Fibroblast of lung (primary cell): ENCODE measurements around the gene LASP1NB.

Experiments used
- DNase-seq, 2 donors: peaks; one replicate each; pipeline versions ENCODE4 v3.0.0 to v3.0.0-alpha.2; 2010; ENCODE audit warnings: low read depth in 2 of 2
- H2AFZ ChIP-seq: 2 replicates; pipeline ENCODE4 v1.5.1; 2012; ENCODE audit warnings: low read length, control low read depth, inconsistent platforms
- H3K27ac ChIP-seq: 2 replicates; pipeline ENCODE4 v1.5.1; 2011; ENCODE audit warnings: low read length, control low read depth; ENCODE audit not compliant: insufficient read depth
- H3K27me3 ChIP-seq: 2 replicates; pipeline ENCODE4 v1.5.1; 2011; ENCODE audit warnings: mild to moderate bottlenecking, low read length; ENCODE audit not compliant: control insufficient read depth, insufficient read depth
- H3K36me3 ChIP-seq: 2 replicates; pipeline ENCODE4 v1.5.1; 2011; ENCODE audit warnings: low read length; ENCODE audit not compliant: control insufficient read depth, insufficient read depth
- H3K4me1 ChIP-seq: 2 replicates; pipeline ENCODE4 v1.5.1; 2011; ENCODE audit warnings: low read length; ENCODE audit not compliant: control insufficient read depth, insufficient read depth; ENCODE audit errors: extremely low read depth
- H3K4me2 ChIP-seq: 2 replicates; pipeline ENCODE4 v1.5.1; 2011; ENCODE audit warnings: low read length, control low read depth; ENCODE audit not compliant: insufficient read depth; ENCODE audit errors: extremely low read depth
- H3K4me3 ChIP-seq, 4 experiments: fragments of 200-600 bp in 1 of 4; sonication (generic) in 1 of 4; replicated peaks in 1 of 4; 2 replicates each; pipeline ENCODE4 v1.5.1; 2011 to 2016; ENCODE audit warnings: low read length in 4 of 4, low read depth in 3 of 4, mild to moderate bottlenecking in 3 of 4, control low read depth in 2 of 4, inconsistent platforms in 1 of 4, mixed read lengths in 1 of 4; ENCODE audit not compliant: insufficient read depth in 1 of 4; ENCODE audit errors: control extremely low read depth in 1 of 4
- H3K79me2 ChIP-seq: 2 replicates; pipeline ENCODE4 v1.5.1; 2012; ENCODE audit warnings: mild to moderate bottlenecking, low read length, inconsistent platforms; ENCODE audit not compliant: control insufficient read depth, insufficient read depth
- H3K9ac ChIP-seq: 2 replicates; pipeline ENCODE4 v1.5.1; 2011; ENCODE audit warnings: mild to moderate bottlenecking, low read length, control low read depth; ENCODE audit not compliant: insufficient read depth
- H3K9me3 ChIP-seq: 2 replicates; pipeline ENCODE4 v1.5.1; 2012; ENCODE audit warnings: low read depth, low read length; ENCODE audit not compliant: control insufficient read depth, insufficient read depth
- H4K20me1 ChIP-seq: 2 replicates; pipeline ENCODE4 v1.5.1; 2011; ENCODE audit warnings: low read length; ENCODE audit not compliant: control insufficient read depth, insufficient read depth; ENCODE audit errors: extremely low read depth
- EZH2 ChIP-seq: IDR thresholded peaks from 2 replicates; pipeline ENCODE4 v1.5.1; 2012; ENCODE audit warnings: low read length, control low read depth, mild to moderate bottlenecking; ENCODE audit errors: missing control alignments
- TF ChIP-seq, protein P1 (sequence below), 2 donors: IDR thresholded peaks in 1 of 2; conservative IDR thresholded peaks in 1 of 2; 1 replicate in 1 of 2; 2 replicates in 1 of 2; pipeline ENCODE4 v1.5.1; 2011 to 2012; ENCODE audit warnings: low read length in 2 of 2, control low read depth in 1 of 2, inconsistent platforms in 1 of 2, low read depth in 1 of 2, mild to moderate bottlenecking in 1 of 2

LASP1NB gene

DNA sequence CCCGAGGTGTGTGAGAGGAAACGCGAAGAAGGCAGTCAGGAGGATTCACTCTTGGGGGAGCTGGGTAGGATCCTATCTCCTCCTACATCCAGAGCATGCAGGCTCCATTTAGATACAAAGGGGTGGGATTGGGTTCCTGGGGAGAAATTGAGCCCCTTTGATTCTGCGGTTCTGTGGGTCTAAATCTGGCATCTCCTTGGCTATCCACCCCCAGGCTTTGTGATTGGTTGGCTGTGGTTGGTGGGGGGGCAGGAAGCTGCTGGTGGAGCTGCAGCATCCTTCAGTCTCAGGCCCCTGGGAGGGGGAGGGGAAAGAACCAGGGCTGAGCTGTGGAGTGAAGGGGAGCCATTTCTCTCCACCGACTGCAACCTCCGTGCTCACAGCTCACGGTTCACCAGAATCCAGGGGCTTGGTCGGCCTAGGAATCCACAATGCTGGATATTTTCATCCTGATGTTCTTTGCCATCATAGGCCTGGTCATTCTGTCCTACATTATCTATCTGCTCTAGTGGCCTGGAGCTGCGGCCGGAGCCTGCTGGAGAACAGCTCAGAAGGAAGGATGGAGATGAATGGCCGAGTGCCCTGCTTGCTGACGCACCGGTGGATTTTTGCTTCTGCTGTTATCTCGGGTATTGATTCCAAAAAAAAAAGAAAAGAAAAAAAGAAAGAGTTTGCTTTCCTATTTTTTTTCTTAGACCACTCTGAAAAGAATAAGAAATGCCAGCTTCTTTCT lies at the start of gene LASP1NB:
Gene LASP1NB (plus strand): TSS at position 352 of the 733 bp plus-strand sequence.
- peak within 1 kb of the TSS; percentile 83 for H3K4me2 ChIP-seq
- no peaks in the 10 kb centered on the region for H3K9me3 ChIP-seq
- H3K36me3 ChIP-seq: peaks cover 4% of the 10 kb centered on the region
- H4K20me1 ChIP-seq: no peaks in the 10 kb centered on the region
- peak within 1 kb of the TSS; percentile 59 for H2AFZ ChIP-seq
- no peaks in the 10 kb centered on the region for H3K27me3 ChIP-seq
- peaks cover 28% of the 10 kb centered on the region for H3K4me1 ChIP-seq
- TF ChIP-seq EZH2: no peak
- TF ChIP-seq, protein P1, sequence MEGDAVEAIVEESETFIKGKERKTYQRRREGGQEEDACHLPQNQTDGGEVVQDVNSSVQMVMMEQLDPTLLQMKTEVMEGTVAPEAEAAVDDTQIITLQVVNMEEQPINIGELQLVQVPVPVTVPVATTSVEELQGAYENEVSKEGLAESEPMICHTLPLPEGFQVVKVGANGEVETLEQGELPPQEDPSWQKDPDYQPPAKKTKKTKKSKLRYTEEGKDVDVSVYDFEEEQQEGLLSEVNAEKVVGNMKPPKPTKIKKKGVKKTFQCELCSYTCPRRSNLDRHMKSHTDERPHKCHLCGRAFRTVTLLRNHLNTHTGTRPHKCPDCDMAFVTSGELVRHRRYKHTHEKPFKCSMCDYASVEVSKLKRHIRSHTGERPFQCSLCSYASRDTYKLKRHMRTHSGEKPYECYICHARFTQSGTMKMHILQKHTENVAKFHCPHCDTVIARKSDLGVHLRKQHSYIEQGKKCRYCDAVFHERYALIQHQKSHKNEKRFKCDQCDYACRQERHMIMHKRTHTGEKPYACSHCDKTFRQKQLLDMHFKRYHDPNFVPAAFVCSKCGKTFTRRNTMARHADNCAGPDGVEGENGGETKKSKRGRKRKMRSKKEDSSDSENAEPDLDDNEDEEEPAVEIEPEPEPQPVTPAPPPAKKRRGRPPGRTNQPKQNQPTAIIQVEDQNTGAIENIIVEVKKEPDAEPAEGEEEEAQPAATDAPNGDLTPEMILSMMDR (conservative IDR thresholded peaks at IDR 0.05 in 1 of 2, IDR thresholded peaks at IDR 0.05 in 1 of 2; ENCODE audit: low read depth in 1 of 2, low read length in 2 of 2): no peak
- H3K9ac ChIP-seq: no peak within 1 kb of the TSS
- peak within 1 kb of the TSS; percentile 17 to 51 (median 30) for H3K4me3 ChIP-seq
- H3K79me2 ChIP-seq: no peaks in the 10 kb centered on the region
- DNase-seq: peak; percentile 51 to 54
- no peak within 1 kb of the TSS for H3K27ac ChIP-seq

DNA sequence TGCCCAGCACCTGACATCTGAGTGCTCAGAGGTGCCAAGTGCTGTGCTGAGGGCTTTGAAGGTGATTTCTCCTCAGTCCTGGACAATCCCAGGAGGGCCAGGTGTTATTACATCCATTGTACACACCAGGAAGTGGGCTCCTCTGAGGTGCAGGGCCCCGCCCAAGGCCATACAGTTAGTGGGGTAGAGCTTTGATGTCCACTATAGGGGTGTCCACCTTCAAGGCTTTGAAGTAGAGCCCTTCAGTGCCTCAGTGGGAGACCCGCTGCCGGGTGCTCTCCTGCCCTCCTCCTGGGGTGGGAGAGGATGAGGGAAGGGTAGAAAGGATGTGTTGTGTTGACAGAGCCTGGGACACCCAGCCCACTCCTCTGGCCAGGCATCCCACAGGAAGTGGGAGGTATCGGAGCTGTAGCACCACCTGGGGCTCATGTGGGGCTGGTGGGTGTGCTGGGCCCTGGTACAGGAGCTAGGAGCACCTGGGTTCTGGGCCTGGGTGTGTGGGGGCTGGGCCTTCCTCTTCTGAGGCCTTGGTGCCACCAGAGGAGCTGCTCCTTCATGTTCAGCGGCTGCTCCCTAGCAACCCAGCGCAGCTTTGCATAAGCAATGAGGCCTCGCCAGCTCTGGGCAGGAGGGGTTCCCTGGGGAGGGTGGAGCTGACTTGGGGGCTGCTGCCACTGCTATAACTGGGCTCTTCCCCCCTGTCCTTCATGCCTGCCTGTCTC lies 48.1 kb upstream of the LASP1NB start:
- Histone ChIP-seq H3K27ac (peak overlapping the region; percentile 9), H4K20me1 (peaks cover 4% of the 10 kb centered on the region), H3K9me3 (no peaks in the 10 kb centered on the region), H2AFZ (no peak overlapping the region), H3K36me3 (peaks cover 18% of the 10 kb centered on the region), H3K9ac (no peak overlapping the region), H3K4me3 (no peak overlapping the region), H3K79me2 (peaks cover 82% of the 10 kb centered on the region), H3K4me2 (peak overlapping the region; percentile 3), H3K27me3 (no peaks in the 10 kb centered on the region), H3K4me1 (peaks cover 63% of the 10 kb centered on the region)
- DNase-seq: no peak
- no peak for TF ChIP-seq EZH2
- TF ChIP-seq, protein P1 (conservative IDR thresholded peaks at IDR 0.05 in 1 of 2, IDR thresholded peaks at IDR 0.05 in 1 of 2; ENCODE audit: low read depth in 1 of 2, low read length in 2 of 2): no peak

DNA sequence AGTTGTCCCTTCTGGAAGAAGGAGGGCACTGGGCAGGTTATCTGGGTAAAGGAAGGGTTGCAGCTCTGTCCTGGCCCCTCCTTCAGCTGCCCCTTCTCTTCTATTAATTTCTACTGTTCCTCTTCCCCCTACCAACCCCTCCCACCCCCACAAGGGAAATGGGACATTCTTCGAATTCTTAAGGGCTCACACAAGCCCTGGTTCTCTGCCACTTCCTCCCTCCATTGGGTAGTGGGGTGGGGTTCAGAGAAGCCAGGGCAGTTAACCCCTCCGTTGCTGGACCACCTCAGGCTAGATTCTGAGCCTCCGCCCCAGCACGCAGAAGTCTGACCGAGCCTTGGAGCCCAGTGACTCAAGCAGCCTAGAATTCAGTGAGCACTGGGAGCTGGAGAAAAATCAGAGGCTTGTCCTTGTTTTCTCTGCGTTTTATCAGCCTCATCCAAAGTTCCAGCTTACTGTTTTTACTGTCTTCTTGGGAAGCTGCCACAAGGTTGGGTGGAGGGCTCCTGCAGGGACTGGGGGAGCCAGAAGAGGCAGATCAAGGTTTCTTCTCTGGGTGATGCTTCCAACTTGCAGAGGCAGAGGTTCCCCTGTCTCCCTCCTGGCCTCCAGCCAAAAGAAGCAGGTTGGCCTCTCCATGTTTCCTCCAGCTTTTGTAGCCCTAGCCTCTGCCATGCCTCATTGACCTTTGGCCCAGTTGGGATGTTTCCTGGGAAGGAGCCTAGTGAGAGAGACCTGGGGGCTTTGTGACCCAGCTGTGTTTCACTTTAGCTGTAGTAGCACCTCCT lies 45.3 kb upstream of the LASP1NB start:
- peaks cover 58% of the 10 kb centered on the region for H3K4me1 ChIP-seq
- H3K27me3 ChIP-seq: no peaks in the 10 kb centered on the region
- H3K4me3 ChIP-seq: peak overlapping the region in 3 of 4 experiments; percentile 3 to 17 (median 11)
- H2AFZ ChIP-seq: no peak overlapping the region
- no peak for TF ChIP-seq EZH2
- TF ChIP-seq, protein P1 (conservative IDR thresholded peaks at IDR 0.05 in 1 of 2, IDR thresholded peaks at IDR 0.05 in 1 of 2; ENCODE audit: low read depth in 1 of 2, low read length in 2 of 2): no peak
- H3K27ac ChIP-seq: peak overlapping the region; percentile 29
- peaks cover 81% of the 10 kb centered on the region for H3K79me2 ChIP-seq
- H3K9me3 ChIP-seq: no peaks in the 10 kb centered on the region
- peaks cover 2% of the 10 kb centered on the region for H4K20me1 ChIP-seq
- H3K9ac ChIP-seq: no peak overlapping the region
- H3K4me2 ChIP-seq: peak overlapping the region; percentile 81
- DNase-seq: peak; percentile 86 to 89
- H3K36me3 ChIP-seq: peaks cover 16% of the 10 kb centered on the region
